Stimulated activated CD8-positive, alpha-beta memory T cell treated with anti-CD3 and anti-CD28 coated beads, Interleukin-12 subunit alpha, Interleukin-12 subunit beta, amount 100 ng/mL, for 24 hours (primary cell): ENCODE measurements around the gene SH3PXD2A.
"Not testable (repeated sequence)": the region's sequence is repeated elsewhere in the genome, so short reads cannot be mapped to it uniquely, and the experiment has no call there.

Source experiments
- DNase-seq: peaks from one replicate; pipeline ENCODE4 v3.0.0-alpha.2; 2020; ENCODE audit errors: extremely low read depth

SH3PXD2A gene

DNA sequence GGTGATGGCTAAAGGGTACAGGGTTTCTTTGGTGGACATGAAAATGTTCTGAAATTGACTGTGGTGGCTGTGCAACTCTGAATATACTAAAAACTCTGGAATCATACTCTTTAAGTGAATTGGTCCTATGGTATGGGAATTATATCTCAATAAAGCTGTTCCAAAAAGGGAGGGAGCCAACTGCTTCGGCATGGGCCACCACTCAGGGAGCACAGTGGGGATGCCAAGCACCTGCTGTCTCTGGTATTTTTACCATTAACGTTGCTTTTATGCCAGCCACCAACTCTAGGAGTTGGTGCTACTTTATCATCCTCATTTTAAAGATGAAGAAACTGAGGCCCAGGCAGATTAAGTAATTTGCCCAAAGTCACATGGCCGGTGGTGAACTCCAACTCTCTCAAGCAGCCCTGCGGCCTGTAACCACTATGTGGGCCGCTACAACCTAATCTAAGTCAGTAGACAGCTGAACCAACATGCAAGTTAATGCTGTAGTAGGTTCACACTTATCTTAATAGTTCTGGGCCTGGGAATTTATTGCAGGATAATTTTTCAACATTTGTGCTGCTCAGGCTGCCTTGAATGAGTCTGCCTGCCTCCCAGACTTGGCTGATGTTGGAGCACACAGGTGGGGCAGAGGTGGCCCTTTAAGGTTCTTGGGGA, 20.8 kb downstream of the SH3PXD2A start:
- no peak for DNase-seq

GRCh38 chr10:103833731-103834365, 21.5 kb downstream of the SH3PXD2A start:
- no peak for DNase-seq

- DNase-seq = no peak
Observed at GRCh38 chr10:103832806-103833205, 22.6 kb downstream of the SH3PXD2A start.

DNA sequence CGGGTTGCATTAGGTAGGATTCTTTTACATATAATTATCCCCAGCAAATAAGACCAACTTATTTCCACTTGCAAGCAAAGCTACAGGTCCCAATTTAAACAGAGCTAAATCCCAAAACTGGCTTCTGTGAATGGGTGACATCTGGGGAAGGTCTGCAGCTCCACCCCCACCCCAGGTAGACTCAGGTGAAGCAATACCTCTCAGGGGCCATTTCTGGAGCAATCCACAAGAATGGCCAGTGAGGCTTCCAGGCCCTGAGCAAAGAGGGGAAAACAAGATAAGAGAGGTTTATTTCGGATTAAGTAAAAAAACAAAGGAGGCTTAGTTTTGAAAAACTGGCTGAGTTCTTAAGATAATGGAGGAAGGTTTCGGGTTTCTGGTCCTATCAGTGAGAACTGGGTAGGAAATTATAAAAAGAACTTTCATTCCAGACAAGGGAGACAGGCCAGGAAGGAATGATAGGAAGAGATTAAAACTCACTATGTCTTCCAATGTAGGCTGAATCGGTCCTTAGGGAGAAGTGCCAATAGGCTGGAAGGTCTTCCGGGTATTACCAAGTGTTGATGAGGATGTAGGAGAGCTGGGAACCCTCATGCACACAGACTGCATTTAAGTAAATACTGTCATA, 25.4 kb downstream of the SH3PXD2A start:
- DNase-seq = no peak

- DNase-seq = no peak
Observed at GRCh38 chr10:103829278-103829677, 26.1 kb downstream of the SH3PXD2A start.

DNA sequence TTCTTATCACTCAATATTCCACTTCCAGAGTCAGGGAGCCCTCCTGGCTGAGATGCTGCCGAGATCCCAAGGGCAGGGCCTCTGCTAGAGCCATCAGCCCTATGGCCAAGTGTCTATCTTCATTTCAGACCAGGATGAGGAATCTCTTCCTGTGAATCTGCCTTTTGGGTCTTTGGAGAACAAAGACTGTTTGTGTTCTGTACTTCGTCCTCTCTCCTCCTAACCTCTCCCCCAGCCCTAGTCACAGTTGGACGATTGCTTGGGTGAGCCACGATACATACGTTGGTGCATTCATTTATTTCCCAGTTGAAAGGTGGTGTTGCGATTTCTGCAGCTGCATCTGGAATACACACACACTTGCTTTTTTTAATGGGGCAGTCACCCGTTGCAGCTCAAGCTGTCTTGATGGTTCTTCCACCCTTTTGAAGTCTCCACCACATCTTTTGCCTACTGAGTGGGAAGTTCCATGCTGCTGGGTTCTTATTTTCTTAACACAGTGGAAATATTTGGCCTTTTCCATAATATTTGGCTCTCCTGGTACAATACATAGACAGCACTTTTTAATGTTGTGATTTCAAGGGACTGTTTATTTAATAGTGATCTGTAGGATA, 26.7 kb downstream of the SH3PXD2A start:
- no peak for DNase-seq

DNA sequence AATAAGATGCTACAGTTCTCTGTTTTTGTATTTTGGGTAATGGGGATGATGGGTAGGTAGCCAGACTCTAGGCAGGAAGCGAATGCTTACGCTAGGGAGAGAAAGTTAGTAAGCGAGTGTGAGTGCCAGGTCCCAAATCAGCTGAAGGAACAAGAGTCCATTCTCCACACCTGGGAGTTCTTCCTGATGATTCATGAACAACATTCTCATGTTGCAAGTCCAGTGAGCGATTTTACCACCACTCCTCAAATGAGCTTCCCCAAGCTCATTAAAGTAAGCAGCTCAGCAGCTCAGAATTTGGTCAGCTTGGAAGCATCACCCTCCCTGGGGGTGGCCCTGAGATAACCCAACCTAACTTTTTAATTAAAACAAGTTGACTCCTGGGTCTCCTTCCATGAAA, 27.3 kb downstream of the SH3PXD2A start:
- no peak for DNase-seq

DNA sequence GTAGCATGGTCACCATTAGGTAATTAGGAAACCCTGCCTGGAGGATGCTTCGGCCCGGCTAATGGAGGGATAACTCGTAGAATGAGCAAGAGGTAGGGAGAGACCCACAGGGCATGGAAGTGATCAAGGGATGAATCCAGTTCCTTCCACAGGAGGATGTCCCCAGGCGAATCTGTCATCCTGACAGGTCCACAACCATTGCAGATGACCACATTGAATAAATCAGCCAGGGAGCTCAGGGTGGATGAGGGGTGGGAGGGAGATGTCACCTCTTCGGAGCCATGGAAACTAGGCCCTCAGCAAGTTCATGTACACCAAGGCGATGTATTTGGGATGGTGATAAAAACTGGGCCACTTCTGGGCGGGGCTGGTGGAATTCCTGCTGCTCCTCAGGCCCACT, 28.5 kb downstream of the SH3PXD2A start:
- no peak for DNase-seq

- DNase-seq = no peak
Observed at GRCh38 chr10:103824281-103824680, 31.1 kb downstream of the SH3PXD2A start.

- no peak for DNase-seq
Observed at GRCh38 chr10:103823706-103824272, 31.6 kb downstream of the SH3PXD2A start.

GRCh38 chr10:103822800-103823199, 32.6 kb downstream of the SH3PXD2A start:
- no peak for DNase-seq

GRCh38 chr10:103822107-103822716, 33.2 kb downstream of the SH3PXD2A start:
- DNase-seq = no peak

- no peak for DNase-seq
Observed at GRCh38 chr10:103820101-103821062, 35.0 kb downstream of the SH3PXD2A start.

GRCh38 chr10:103819493-103819892, 35.9 kb downstream of the SH3PXD2A start:
- DNase-seq = no peak

GRCh38 chr10:103818765-103819374, 36.5 kb downstream of the SH3PXD2A start:
- DNase-seq = no peak

- no peak for DNase-seq
Observed at GRCh38 chr10:103818105-103818504, 37.3 kb downstream of the SH3PXD2A start.

DNA sequence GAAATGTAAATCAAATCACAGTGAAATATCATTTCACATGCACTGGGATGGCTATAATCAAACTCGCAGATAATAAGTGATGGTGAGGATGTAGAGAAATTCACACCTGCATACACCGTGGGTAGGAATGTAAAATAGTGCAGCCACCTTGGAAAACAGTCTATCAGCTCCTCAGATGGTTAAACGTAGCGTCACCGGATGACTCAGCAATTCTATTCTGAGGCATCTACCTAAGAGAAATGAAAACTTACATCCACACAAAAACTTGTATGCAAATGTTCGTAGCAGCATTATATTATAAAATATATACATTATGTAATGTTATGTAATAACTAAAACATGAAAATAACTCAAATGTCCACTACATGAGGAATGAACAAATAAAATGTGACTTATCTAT, 38.9 kb downstream of the SH3PXD2A start:
- no peak for DNase-seq

- no peak for DNase-seq
Observed at GRCh38 chr10:103814626-103815370, 40.6 kb downstream of the SH3PXD2A start.

GRCh38 chr10:103814105-103814504, 41.3 kb downstream of the SH3PXD2A start:
- no peak for DNase-seq

DNA sequence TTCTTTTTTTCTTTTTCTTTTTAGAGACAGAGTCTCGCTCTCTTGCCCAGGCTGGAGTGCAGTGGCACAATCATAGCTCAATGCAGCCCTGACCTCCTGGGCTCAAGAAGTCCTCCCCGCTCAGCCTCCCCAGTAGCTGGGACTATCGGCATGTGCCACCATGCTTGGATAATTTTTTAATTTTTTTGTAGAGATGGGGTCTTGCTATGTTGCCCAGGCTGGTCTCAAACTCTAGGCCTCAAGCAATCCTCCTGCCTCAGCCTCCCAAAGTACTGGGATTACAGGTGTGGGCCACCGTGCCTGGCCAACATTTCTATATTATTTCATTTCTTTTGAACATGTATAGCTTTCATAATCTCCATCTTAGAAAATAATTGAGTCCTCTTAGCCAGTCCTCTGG, 42.1 kb downstream of the SH3PXD2A start:
- DNase-seq = not testable (repeated sequence)
